H9 (cell line): ENCODE data around the gene BACH1. TPM values are rescaled to one million over a fixed set of nuclear protein-coding genes. Genes with fewer than 3 reads are reported as not detected.

Source experiments
- DNase-seq: peaks from one replicate; pipeline ENCODE4 v3.0.0-alpha.2; 2017
- H2AFZ ChIP-seq: one replicate; pipeline ENCODE4 v1.6.1; 2013; ENCODE audit warnings: mild to moderate bottlenecking, low read length, control low read depth, moderate library complexity
- H2AK5ac ChIP-seq: 2 replicates; pipeline ENCODE4 v1.6.1; 2013; ENCODE audit warnings: low read length, control low read depth, mixed read lengths; ENCODE audit not compliant: insufficient read length
- H2BK120ac ChIP-seq: one replicate; pipeline ENCODE4 v1.6.1; 2013; ENCODE audit warnings: low read depth, mild to moderate bottlenecking, low read length, control low read depth, inconsistent platforms; ENCODE audit not compliant: poor library complexity, severe bottlenecking
- H2BK12ac ChIP-seq: 2 replicates; pipeline ENCODE4 v1.6.1; 2013; ENCODE audit warnings: low read length, control low read depth, mixed read lengths, low read depth; ENCODE audit not compliant: insufficient read length
- H2BK15ac ChIP-seq: 2 replicates; pipeline ENCODE4 v1.6.1; 2013; ENCODE audit warnings: low read depth, low read length, control low read depth
- H2BK20ac ChIP-seq: one replicate; pipeline ENCODE4 v1.6.1; 2013; ENCODE audit warnings: low read depth, mild to moderate bottlenecking, low read length, control low read depth, inconsistent platforms; ENCODE audit not compliant: poor library complexity, severe bottlenecking
- H2BK5ac ChIP-seq: 2 replicates; pipeline ENCODE4 v1.6.1; 2013; ENCODE audit warnings: low read length, control low read depth, mixed read lengths; ENCODE audit not compliant: insufficient read length
- H3K14ac ChIP-seq: 2 replicates; pipeline ENCODE4 v1.6.1; 2013; ENCODE audit warnings: low read length, control low read depth; ENCODE audit not compliant: insufficient read depth
- H3K18ac ChIP-seq: 2 replicates; pipeline ENCODE4 v1.6.1; 2013; ENCODE audit warnings: low read depth, mild to moderate bottlenecking, mixed read lengths, low read length, control low read depth; ENCODE audit not compliant: insufficient read length
- H3K23ac ChIP-seq: 2 replicates; pipeline ENCODE4 v1.6.1; 2013; ENCODE audit warnings: low read length, control low read depth, mixed read lengths, low read depth; ENCODE audit not compliant: insufficient read length
- H3K23me2 ChIP-seq: 2 replicates; pipeline ENCODE4 v1.6.1; 2013; ENCODE audit warnings: low read depth, mild to moderate bottlenecking, mixed read lengths, low read length, control low read depth; ENCODE audit not compliant: insufficient read length, poor library complexity, severe bottlenecking
- H3K27ac ChIP-seq: 2 replicates; pipeline ENCODE4 v1.5.1; 2013; ENCODE audit warnings: low read length, control low read depth, mixed read lengths, low read depth; ENCODE audit not compliant: insufficient read length
- H3K27me3 ChIP-seq: 2 replicates; pipeline ENCODE4 v1.6.1; 2013; ENCODE audit warnings: low read length, control low read depth, inconsistent platforms; ENCODE audit not compliant: insufficient read depth
- H3K4ac ChIP-seq: 2 replicates; pipeline ENCODE4 v1.6.1; 2013; ENCODE audit warnings: low read depth, mild to moderate bottlenecking, control low read depth, inconsistent platforms, low read length, moderate library complexity
- H3K4me1 ChIP-seq: 2 replicates; pipeline ENCODE4 v1.6.1; 2013; ENCODE audit warnings: low read length, control low read depth, inconsistent platforms; ENCODE audit not compliant: insufficient read depth
- H3K4me2 ChIP-seq: 2 replicates; pipeline ENCODE4 v1.6.1; 2013; ENCODE audit warnings: low read length, control low read depth, mixed read lengths; ENCODE audit not compliant: insufficient read length, insufficient read depth
- H3K56ac ChIP-seq: 2 replicates; pipeline ENCODE4 v1.6.1; 2013; ENCODE audit warnings: low read depth, mild to moderate bottlenecking, mixed read lengths, low read length, control low read depth; ENCODE audit not compliant: insufficient read length
- H3K79me1 ChIP-seq: 2 replicates; pipeline ENCODE4 v1.6.1; 2013; ENCODE audit warnings: low read depth, mild to moderate bottlenecking, moderate library complexity, low read length, control low read depth, inconsistent platforms; ENCODE audit not compliant: insufficient read depth, poor library complexity, severe bottlenecking
- H3K79me2 ChIP-seq: 2 replicates; pipeline ENCODE4 v1.6.1; 2013; ENCODE audit warnings: low read length, control low read depth, inconsistent platforms; ENCODE audit not compliant: insufficient read depth
- H3K9ac ChIP-seq: 2 replicates; pipeline ENCODE4 v1.6.1; 2013; ENCODE audit warnings: low read length, control low read depth, mixed read lengths; ENCODE audit not compliant: insufficient read length; ENCODE audit errors: extremely low read depth
- H3K9me3 ChIP-seq: one replicate; pipeline ENCODE4 v1.6.1; 2013; ENCODE audit warnings: low read depth, low read length, inconsistent platforms; ENCODE audit not compliant: control insufficient read depth
- H3T11ph ChIP-seq: one replicate; pipeline ENCODE4 v1.6.1; 2013; ENCODE audit warnings: mild to moderate bottlenecking, low read length, control low read depth, inconsistent platforms
- H4K20me1 ChIP-seq: one replicate; pipeline ENCODE4 v1.6.1; 2013; ENCODE audit not compliant: control insufficient read depth, insufficient read length, insufficient read depth
- H4K5ac ChIP-seq: 2 replicates; pipeline ENCODE4 v1.6.1; 2013; ENCODE audit warnings: low read depth, mild to moderate bottlenecking, mixed read lengths, low read length, control low read depth; ENCODE audit not compliant: insufficient read length
- H4K8ac ChIP-seq: replicated peaks from 2 replicates; pipeline ENCODE4 v1.6.1; 2013; ENCODE audit warnings: low read length, control low read depth, mixed read lengths, low read depth; ENCODE audit not compliant: insufficient read length
- H4K91ac ChIP-seq: 2 replicates; pipeline ENCODE4 v1.6.1; 2013; ENCODE audit warnings: low read depth, mild to moderate bottlenecking, moderate library complexity, mixed read lengths, low read length, control low read depth; ENCODE audit not compliant: insufficient read length
- H3K27ac Mint-ChIP-seq, 3 experiments: 2 replicates in 2 of 3; 3 replicates in 1 of 3; pipeline ENCODE4 v1.8.0; 2020 to 2021; ENCODE audit warnings: mixed read lengths in 3 of 3, mild to moderate bottlenecking in 1 of 3, moderate library complexity in 1 of 3
- H3K27me3 Mint-ChIP-seq: 2 replicates; pipeline ENCODE4 v1.8.0; 2021; ENCODE audit warnings: low read depth, mild to moderate bottlenecking, moderate library complexity, mixed read lengths
- H3K36me3 Mint-ChIP-seq, 3 experiments: 2 replicates in 2 of 3; 3 replicates in 1 of 3; pipeline ENCODE4 v1.8.0; 2020 to 2021; ENCODE audit warnings: low read depth in 3 of 3, mixed read lengths in 3 of 3; ENCODE audit not compliant: insufficient read depth in 1 of 3
- H3K4me1 Mint-ChIP-seq, 2 experiments: 2 replicates each; pipeline ENCODE4 v1.8.0; 2020; ENCODE audit warnings: mixed read lengths in 2 of 2
- H3K4me3 Mint-ChIP-seq, 2 experiments: 2 replicates in 1 of 2; 3 replicates in 1 of 2; pipeline ENCODE4 v1.8.0; 2020 to 2021; ENCODE audit warnings: mild to moderate bottlenecking in 2 of 2, mixed read lengths in 2 of 2, moderate library complexity in 1 of 2
- H3K9me3 Mint-ChIP-seq, 2 experiments: 2 replicates in 1 of 2; 3 replicates in 1 of 2; pipeline ENCODE4 v1.8.0; 2020; ENCODE audit warnings: mild to moderate bottlenecking in 2 of 2, mixed read lengths in 2 of 2, moderate library complexity in 1 of 2
- WGBS: extraction: QIAGEN DNeasy Blood & Tissue Kit; methylation state at CpG from one replicate; pipeline ENCODE4 v1.1.7; 2013; ENCODE audit warnings: missing lambda C conversion rate, low lambda C conversion rate, mixed read lengths; ENCODE audit not compliant: insufficient read length; ENCODE audit errors: extremely low coverage; 5-methylcytosine and 5-hydroxymethylcytosine counted together
- total RNA-seq: library from RNA; stranded (reverse); gene quantifications from 2 replicates; pipeline ENCODE4 v1.2.1, GENCODE V29; 2021
- TF ChIP-seq, protein P1 (sequence below): fragments of 200-600 bp; sonication (generic); conservative IDR thresholded peaks from 3 replicates; pipeline ENCODE4 v1.8.0; 2021; ENCODE audit warnings: antibody characterized with exemption, mild to moderate bottlenecking

The BACH1 gene
- total RNA-seq, 1 experiment from 2014 or later: 42.4 TPM

DNA sequence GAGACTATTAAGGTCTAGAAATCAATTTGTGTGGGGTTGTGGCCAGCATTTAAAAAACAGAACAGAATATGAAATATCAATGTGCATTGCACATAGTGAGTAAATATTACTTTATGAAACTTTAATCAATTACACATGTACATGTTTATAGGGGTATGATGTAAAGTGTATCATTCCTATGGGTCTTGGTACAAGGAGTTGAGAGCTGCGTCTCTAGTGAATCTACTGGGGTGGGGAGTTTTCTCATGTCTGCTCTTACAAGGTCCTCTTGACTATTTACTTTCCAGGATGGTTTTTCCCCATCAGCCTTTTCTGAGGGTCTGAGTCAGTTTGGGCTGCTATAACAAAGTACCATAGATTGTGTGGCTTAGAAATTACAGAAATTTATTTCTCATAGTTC lies 75.8 kb downstream of the BACH1 start:
- Mint-ChIP-seq H3K4me1 (peaks cover 4 to 6% of the 10 kb centered on the region in 2 experiments; a peak in 3 of 4 replicates), H3K27ac (no peak overlapping the region; a peak in 1 of 7 replicates), H3K36me3 (peaks cover 0 to 5% (median 1%) of the 10 kb centered on the region in 3 experiments; a peak in 1 of 7 replicates), H3K4me3 (no peak overlapping the region), H3K27me3 (no peaks in the 10 kb centered on the region), H3K9me3 (no peaks in the 10 kb centered on the region)
- no peak overlapping the region for H3T11ph ChIP-seq
- H3K79me2 ChIP-seq: no peaks in the 10 kb centered on the region
- H3K14ac ChIP-seq: no peak overlapping the region
- 0 out of 2 replicates have a peak, but pooled peaks cover 3% of the 10 kb centered on the region for H3K4me1 ChIP-seq
- no peak overlapping the region for H3K56ac ChIP-seq
- H3K9ac ChIP-seq: no peak overlapping the region
- H3K27me3 ChIP-seq: no peaks in the 10 kb centered on the region
- H2AK5ac ChIP-seq: no peak overlapping the region
- H2BK15ac ChIP-seq: no peak overlapping the region
- no peak overlapping the region for H4K8ac ChIP-seq
- DNase-seq: no peak
- no peaks in the 10 kb centered on the region for H3K9me3 ChIP-seq
- H2BK20ac ChIP-seq: no peak overlapping the region
- no peak overlapping the region for H3K23ac ChIP-seq
- no peak overlapping the region for H2BK12ac ChIP-seq
- no peaks in the 10 kb centered on the region for H3K23me2 ChIP-seq
- no peak overlapping the region for H2BK5ac ChIP-seq
- no peak overlapping the region for H3K18ac ChIP-seq
- no peak overlapping the region for H3K4me2 ChIP-seq
- TF ChIP-seq, protein P1, sequence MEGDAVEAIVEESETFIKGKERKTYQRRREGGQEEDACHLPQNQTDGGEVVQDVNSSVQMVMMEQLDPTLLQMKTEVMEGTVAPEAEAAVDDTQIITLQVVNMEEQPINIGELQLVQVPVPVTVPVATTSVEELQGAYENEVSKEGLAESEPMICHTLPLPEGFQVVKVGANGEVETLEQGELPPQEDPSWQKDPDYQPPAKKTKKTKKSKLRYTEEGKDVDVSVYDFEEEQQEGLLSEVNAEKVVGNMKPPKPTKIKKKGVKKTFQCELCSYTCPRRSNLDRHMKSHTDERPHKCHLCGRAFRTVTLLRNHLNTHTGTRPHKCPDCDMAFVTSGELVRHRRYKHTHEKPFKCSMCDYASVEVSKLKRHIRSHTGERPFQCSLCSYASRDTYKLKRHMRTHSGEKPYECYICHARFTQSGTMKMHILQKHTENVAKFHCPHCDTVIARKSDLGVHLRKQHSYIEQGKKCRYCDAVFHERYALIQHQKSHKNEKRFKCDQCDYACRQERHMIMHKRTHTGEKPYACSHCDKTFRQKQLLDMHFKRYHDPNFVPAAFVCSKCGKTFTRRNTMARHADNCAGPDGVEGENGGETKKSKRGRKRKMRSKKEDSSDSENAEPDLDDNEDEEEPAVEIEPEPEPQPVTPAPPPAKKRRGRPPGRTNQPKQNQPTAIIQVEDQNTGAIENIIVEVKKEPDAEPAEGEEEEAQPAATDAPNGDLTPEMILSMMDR: no peak
- H3K4ac ChIP-seq: no peak overlapping the region
- no peaks in the 10 kb centered on the region for H4K20me1 ChIP-seq
- no peak overlapping the region for H2AFZ ChIP-seq
- no peak overlapping the region for H4K91ac ChIP-seq
- H3K79me1 ChIP-seq: no peaks in the 10 kb centered on the region
- no peak overlapping the region for H2BK120ac ChIP-seq
- H3K27ac ChIP-seq: no peak overlapping the region
- no peak overlapping the region for H4K5ac ChIP-seq
- WGBS: no CpG with 5 or more reads among the region's 1 CpG
